SU-DHL-6 (cell line): ENCODE measurements around the gene CTSZ.

Experiments
- CTCF ChIP-seq: fragments of 200-600 bp; sonication (generic); IDR thresholded peaks from one replicate; pipeline ENCODE4 v1.5.1; 2017; ENCODE audit warnings: antibody characterized with exemption, mild to moderate bottlenecking, low read length, moderate library complexity; ENCODE audit not compliant: insufficient read depth, poor library complexity, severe bottlenecking
- EZH2phosphoT487 ChIP-seq: fragments of 200-600 bp; sonication (generic), shearing (Covaris generic); conservative IDR thresholded peaks from 2 replicates; pipeline ENCODE4 v1.6.1; 2018; ENCODE audit warnings: mild to moderate bottlenecking, antibody characterized with exemption, low read length, moderate library complexity, mixed read lengths

GRCh38 chr20:59006864-59007664 lies at the start of gene CTSZ:
- TF ChIP-seq CTCF (no peak), EZH2phosphoT487 (no peak)
